AG09309 (cell line): ENCODE measurements around the gene PDCD5.
A peak's percentile ranks its signal among the peaks of the same experiment; 100 is the strongest.
"Not testable (repeated sequence)": the region's sequence is repeated elsewhere in the genome, so short reads cannot be mapped to it uniquely, and the experiment has no call there.

Experiments used
- DNase-seq: peaks from one replicate; pipeline ENCODE4 v3.0.0-alpha.2; 2010; ENCODE audit warnings: low read depth
- H3K4me3 ChIP-seq: 2 replicates; pipeline ENCODE4 v1.5.1; 2011; ENCODE audit warnings: mild to moderate bottlenecking, low read depth, low read length, moderate library complexity; ENCODE audit not compliant: control insufficient read depth
- TF ChIP-seq, protein P1 (sequence below): IDR thresholded peaks from 2 replicates; pipeline ENCODE4 v1.5.1; 2011; ENCODE audit warnings: mild to moderate bottlenecking, low read depth, low read length, inconsistent platforms; ENCODE audit not compliant: insufficient read depth, control insufficient read depth; ENCODE audit errors: missing control alignments

Gene PDCD5

DNA sequence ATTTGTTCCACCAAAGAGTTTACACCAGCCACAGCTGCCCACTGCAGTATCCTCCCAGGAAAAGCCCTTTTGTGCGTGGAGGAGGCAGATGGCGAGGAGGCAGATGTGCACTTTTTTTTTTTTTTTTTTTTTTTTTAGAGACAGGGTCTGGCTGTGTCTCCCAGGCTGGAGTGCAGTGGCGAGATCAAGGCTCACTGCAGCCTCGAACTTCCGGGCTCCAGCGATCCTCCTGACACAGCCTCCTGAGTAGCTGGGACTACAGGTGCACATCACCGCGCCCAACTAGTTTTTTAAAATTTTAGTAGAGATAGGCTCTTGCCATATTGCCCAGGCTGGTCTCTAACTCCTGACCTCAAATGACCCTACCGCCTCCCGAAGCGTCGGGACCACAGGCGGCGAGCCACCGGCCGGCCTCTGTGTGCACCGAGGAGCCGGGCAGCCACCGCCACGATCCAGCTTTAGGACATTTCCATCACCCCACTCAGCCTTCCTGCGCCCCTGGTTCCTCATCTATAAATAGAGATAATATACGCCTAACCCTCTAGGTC, 563 bp upstream of the PDCD5 start:
- DNase-seq, result no peak
- H3K4me3 ChIP-seq, result peak overlapping the region; percentile 62
- TF ChIP-seq, protein P1, sequence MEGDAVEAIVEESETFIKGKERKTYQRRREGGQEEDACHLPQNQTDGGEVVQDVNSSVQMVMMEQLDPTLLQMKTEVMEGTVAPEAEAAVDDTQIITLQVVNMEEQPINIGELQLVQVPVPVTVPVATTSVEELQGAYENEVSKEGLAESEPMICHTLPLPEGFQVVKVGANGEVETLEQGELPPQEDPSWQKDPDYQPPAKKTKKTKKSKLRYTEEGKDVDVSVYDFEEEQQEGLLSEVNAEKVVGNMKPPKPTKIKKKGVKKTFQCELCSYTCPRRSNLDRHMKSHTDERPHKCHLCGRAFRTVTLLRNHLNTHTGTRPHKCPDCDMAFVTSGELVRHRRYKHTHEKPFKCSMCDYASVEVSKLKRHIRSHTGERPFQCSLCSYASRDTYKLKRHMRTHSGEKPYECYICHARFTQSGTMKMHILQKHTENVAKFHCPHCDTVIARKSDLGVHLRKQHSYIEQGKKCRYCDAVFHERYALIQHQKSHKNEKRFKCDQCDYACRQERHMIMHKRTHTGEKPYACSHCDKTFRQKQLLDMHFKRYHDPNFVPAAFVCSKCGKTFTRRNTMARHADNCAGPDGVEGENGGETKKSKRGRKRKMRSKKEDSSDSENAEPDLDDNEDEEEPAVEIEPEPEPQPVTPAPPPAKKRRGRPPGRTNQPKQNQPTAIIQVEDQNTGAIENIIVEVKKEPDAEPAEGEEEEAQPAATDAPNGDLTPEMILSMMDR, result no peak

DNA sequence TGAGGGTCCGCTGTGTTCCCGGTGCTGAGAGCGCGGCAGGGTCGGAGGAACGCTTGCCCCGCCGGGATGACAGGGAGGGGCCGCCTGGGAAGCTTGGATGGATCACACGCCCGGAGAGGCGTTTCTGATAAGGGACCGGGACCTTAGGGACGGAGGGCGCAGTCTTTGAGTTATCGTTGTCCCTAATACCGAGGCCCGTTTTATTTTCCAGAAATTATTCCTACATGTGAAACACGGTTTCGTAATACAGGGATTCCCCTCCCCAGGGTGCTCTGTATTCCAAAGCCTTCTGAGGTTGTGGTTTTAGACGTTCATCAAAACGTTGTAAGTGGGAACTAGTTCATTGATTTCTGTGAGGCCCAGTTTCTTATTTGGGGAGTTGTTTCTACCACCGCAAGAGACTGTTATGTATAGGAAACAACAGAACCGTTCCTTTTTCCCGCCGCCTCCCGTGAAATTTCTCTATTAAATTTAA, 752 bp downstream of the PDCD5 start:
- no peak for DNase-seq

DNA sequence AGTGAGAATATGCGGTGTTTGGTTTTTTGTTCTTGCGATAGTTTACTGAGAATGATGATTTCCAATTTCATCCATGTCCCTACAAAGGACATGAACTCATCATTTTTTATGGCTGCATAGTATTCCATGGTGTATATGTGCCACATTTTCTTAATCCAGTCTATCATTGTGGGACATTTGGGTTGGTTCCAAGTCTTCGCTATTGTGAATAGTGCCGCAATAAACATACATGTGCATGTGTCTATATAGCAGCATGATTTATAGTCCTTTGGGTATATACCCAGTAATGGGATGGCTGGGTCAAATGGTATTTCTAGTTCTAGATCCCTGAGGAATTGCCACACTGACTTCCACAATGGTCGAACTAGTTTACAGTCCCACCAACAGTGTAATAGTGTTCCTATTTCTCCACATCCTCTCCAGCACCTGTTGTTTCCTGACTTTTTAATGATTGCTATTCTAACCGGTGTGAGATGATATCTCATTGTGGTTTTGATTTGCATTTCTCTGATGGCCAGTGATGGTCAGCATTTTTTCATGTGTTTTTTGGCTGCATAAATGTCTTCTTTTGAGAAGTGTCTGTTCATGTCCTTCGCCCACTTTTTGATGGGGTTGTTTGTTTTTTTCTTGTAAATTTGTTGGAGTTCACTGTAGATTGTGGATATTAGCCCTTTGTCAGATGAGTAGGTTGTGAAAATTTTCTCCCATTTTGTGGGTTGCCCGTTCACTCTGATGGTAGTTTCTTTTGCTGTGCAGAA, 6.9 kb downstream of the PDCD5 start:
- not testable (repeated sequence) for DNase-seq, H3K4me3 ChIP-seq

More for the DNA sequence above, 752 bp downstream of the PDCD5 start:
- H3K4me3 ChIP-seq, result peak overlapping the region; percentile 94
- TF ChIP-seq, protein P1, result no peak

DNA sequence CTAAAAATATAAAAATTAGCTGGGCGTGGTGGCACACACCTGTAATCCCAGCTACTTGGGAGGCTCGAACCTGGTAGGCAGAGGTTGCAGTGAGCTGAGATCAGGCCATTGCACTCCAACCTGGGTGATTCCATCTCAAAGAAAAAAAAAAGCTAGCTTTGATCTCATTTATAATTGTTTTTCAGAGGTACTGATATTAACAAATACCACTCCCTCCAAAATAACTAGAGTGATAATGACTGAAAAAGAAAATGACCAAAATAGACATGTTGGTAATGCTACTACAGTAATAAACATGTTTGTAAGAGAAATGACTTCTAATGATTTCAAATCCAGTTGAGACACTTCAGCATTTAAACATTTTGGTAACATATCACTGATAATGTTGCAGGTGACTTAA, 13.0 kb downstream of the PDCD5 start:
- TF ChIP-seq, protein P1, result no peak
- DNase-seq, result no peak
- H3K4me3 ChIP-seq, result no peak overlapping the region

DNA sequence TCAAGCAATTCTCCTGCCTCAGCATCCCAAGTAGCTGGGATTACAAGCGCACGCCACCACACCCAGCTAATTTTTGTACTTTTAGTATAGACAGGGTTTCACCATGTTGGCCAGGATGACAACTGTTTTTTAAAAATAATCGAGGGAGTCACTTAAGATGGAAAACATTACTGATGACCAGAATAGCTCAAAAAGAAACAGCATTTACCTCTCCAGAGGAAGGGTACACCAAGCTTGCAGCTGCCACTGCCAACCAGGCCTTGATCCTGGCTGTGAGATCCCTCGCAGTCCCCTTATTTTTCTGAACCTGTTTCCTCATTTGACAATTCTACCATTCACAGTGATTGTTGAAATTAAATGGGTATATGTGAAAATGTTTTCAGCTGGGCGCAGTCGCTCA, 14.5 kb downstream of the PDCD5 start:
- DNase-seq, result no peak
- no peak overlapping the region for H3K4me3 ChIP-seq
- TF ChIP-seq, protein P1, result no peak

DNA sequence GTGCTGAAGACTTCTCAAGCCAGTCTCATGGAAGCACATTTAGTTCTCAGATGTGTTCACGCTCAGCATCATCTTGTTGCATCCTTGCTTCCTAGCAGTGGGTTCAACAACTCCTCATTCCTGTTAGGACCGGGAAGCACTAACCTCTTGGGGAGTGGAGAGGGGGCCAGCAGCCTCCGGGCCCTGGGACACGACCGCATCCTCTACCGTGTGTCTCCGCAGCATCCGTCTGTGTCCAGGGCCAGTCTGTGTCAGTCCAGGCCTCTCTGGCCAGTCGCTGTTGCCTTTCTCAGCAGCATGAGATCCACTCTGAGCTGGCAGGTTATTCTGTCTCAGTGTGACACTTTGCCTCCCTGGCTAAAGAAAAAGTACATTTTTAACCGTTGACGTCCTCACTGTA, 17.0 kb downstream of the PDCD5 start:
- H3K4me3 ChIP-seq, result no peak overlapping the region
- TF ChIP-seq, protein P1, result no peak
- no peak for DNase-seq

DNA sequence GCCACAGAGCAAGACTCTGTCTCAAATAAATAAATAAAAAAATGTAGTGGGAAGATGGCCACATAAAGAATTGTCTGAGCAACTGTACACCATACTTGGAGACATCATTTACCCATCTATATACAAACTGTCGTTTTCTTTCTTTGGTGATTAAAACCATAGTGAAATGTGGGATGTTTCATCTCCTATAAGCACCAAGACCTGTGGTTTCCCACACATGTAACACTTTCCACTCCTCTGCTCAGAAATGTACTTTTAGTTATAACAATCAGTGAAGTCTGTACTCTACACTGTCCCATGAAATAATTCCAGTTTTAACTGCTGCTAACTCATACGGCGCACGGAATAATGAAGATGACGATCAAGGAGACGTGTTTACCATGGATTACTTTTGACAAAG, 18.3 kb downstream of the PDCD5 start:
- TF ChIP-seq, protein P1, result no peak
- no peak for DNase-seq
- H3K4me3 ChIP-seq, result no peak overlapping the region
